Measurements from ENCODE around the gene NARF. TPM values are rescaled to one million over a fixed set of nuclear protein-coding genes. Genes with fewer than 3 reads are reported as not detected.
A peak's percentile ranks its signal among the peaks of the same experiment; 100 is the strongest.

NARF gene
- total RNA-seq, 1 experiment from 2014 or later: 24.9 TPM

DNA sequence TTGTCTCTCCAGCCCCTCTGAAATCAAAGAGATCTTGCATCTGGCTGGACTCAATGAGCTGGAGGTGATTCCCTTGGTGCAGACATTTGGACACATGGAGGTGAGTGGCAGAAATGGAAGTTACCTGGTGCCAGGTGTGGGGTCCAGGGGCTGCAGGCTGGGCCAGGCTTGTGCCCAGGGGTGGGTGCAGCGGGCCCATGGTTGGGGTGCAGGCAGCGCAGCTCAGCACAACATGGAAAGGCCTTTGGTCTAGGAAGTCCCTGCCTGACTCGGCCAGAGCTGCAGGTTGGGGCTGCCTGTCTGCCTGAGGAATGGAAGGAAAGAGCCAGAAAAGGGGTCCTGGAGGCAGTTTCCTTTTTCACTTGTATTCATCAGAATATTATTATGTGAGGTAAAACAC, 30.0 kb upstream of the NARF start:
- in situ Hi-C loops (cut with HindIII; ENCODE audit: low pct_unique_long_range_greater_than_20kb, low sequenced_read_pairs): no loop called here
- no peak for DNase-seq (ENCODE audit: low read depth)

DNA sequence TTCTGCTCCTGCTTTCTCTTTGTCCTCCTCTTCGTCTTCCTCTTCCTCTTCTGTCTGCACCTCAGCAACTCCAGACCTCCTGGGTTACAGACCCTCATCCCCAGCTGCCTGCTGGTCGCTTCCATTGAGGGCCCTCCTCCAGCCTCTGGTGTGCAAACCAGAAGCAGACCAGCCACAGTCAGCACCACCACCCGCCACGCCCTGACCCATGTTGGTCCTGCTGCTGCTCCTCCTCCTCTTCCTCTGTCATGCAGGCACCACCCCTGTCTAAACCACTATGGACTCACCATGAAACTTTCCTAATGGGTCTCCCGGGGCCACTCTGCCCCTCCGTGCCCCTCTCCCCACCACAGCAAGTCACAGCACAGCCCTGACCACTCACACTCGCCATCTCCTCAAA, 28.7 kb upstream of the NARF start:
- in situ Hi-C loops (cut with HindIII; ENCODE audit: low pct_unique_long_range_greater_than_20kb, low sequenced_read_pairs): no loop called here
- DNase-seq (ENCODE audit: low read depth): no peak

DNA sequence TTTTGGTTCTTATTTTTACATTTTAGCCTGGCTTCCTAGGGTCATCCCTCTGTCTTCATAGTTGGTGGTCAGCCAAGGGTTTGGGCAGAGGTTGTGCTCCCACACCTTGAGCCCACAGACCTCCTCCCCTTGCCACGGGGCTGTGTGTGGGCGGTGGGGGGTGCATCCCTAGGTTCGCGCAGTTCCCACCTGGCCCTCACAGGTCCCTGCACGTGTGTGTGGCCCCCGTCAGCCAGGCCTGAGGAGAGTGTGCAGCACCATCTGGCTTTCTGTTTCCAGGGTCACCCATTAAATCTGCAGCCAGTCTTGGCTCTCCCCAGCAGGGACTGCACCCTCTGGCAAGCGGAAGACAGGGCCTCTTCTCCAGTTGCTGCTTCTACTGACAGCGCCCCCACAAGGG, 26.5 kb upstream of the NARF start:
- in situ Hi-C loops (cut with HindIII; ENCODE audit: low pct_unique_long_range_greater_than_20kb, low sequenced_read_pairs): no loop called here
- no peak for DNase-seq (ENCODE audit: low read depth)

DNA sequence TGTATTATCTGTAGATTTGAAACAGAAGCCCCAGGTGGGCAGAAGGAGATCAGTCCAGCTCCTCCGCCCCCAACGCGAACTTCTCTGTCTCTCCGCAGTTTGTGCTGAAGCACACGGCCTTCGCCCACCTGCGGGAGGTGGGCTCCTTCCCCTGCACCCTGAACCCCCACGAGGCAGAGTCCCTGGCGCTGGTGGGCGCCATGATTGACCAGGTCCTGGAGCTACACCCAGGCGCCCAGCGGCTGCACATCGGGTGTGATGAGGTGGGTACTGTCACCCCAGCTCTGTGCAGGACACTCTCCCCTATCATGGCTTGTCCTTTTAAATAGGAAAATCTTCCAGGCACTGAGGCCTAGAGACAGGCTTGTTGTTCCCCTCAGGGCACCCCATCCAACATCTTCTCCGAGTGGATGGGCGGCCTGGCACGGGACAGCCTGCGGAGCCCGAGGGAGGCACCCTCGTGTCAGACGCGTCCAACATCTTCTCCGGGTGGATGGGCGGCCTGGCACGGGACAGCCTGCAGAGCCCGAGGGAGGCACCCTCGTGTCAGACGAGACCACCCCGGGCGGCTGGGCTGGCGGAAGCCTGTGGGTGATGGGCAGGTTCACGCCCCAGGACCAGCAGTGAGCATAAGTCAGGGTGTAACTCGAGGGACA, 24.9 kb upstream of the NARF start:
- in situ Hi-C loops (cut with HindIII; ENCODE audit: low pct_unique_long_range_greater_than_20kb, low sequenced_read_pairs): no loop called here

DNA sequence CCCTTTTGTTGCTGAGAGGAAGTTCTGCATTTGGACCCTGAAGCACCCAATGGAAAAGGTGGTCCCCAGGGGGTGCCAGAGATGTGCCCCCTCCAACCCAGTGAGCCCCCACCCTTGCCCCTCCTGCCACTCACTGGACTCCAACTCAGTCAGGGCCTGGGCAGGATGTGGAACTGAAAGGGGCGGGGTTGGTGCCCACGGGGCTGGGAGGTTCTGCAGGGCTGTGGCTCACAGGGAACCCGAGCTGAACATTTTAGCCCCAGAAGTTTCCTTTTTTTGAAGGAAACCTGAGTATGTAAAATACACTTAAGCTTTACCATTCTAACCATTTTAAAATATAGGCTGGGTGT, 24.4 kb upstream of the NARF start:
- no peak for DNase-seq (ENCODE audit: low read depth)
- in situ Hi-C loops (cut with HindIII; ENCODE audit: low pct_unique_long_range_greater_than_20kb, low sequenced_read_pairs): no loop called here

More for the DNA sequence above, 24.9 kb upstream of the NARF start:
- DNase-seq (ENCODE audit: low read depth): no peak

DNA sequence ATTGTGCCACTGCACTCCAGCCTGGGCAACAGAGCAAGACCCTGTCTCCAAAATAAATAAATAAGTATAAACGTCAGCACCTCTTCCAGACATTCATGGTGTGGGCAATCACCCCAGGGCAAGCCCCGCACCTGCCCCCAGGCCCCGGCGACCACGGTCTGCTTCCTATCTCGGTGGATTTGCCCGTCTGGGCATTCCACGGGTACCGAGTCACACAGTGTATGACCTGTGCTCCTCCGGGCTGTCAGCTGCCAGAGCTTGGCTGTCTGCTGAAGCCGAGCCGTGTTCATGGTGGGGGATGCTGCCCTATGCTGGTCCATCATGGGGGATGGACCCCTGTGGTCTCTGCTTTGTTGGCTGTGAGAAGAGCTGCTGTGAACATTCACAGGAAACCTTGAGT, 23.4 kb upstream of the NARF start:
- DNase-seq (ENCODE audit: low read depth): no peak
- in situ Hi-C loops (cut with HindIII; ENCODE audit: low pct_unique_long_range_greater_than_20kb, low sequenced_read_pairs): no loop called here

DNA sequence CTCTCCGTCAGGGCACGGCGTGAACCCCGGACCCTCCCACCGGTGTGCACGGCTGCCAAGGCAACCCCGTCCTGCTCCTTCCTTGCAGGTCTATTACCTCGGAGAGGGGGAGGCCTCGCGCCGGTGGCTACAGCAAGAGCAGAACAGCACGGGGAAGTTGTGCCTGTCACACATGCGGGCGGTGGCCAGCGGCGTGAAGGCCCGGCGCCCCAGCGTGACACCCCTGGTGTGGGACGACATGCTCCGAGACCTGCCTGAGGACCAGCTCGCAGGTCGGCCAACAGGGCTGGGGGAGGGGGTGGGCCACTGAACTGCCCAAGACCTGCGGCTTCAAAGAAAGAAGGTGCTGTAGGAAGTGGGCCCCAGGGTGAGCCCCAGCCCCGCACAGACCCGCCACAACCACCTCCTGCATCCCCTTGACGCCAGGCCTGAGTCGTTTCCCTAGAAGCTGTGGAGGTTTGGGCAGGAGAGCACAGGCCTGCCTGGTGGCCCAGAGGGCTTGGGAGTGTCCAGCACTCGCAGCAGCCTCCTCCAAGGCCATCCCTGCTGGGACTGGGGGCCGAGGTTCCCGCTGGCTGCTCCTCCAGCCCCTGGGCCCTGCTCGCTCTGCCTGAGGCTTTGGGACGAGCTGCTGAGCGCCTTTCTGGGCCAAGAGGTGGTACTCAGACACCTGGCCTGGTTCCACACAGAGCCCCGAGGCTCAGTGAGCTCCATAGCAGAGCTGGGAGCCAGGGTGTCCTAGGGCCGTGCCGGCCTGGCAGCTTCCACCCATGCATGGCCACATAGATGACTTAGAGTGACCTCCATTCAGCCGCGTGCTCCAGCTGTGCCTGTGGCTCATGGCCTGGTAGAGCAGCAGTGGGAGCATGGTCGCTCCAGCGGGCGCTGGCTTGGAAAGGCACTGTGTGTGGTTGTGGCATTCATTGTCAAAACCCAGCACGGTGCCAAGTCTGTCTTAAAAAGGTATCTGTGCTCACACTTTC, 22.6 kb upstream of the NARF start:
- in situ Hi-C loops (cut with HindIII; ENCODE audit: low pct_unique_long_range_greater_than_20kb, low sequenced_read_pairs): no loop called here
- peak; percentile 27 for DNase-seq (ENCODE audit: low read depth)

DNA sequence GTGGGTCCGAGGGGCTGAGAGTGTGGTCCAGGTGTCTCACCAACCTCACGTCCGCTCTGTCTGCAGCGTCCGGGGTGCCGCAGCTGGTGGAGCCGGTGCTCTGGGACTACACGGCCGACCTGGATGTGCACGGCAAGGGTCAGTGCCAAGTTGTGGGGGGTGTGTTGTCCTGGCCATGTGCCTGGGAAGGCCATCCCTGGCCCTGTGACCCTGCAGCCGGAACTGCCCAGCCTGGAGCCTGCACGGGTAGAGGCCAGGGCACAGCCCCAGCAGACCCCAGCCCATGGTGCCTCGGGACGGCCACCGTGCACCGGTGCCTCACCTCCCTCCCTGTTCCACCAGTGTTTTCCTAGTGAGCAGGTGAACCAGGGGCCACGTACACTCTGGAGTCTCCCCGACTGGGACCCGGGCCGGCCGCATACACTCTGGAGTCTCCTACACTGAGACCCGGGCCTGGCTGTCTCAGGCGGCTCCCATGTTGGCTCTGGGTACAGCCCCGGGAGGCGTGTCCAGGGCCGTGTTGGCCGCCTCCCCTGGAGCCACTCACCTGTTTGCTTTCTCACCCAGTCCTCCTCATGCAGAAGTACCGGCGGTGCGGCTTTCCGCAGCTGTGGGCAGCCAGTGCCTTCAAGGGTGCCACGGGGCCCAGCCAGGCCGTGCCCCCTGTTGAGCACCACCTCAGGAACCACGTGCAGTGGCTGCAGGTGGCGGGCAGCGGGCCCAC, 21.8 kb upstream of the NARF start:
- no peak for DNase-seq (ENCODE audit: low read depth)
- in situ Hi-C loops (cut with HindIII; ENCODE audit: low pct_unique_long_range_greater_than_20kb, low sequenced_read_pairs): no loop called here

DNA sequence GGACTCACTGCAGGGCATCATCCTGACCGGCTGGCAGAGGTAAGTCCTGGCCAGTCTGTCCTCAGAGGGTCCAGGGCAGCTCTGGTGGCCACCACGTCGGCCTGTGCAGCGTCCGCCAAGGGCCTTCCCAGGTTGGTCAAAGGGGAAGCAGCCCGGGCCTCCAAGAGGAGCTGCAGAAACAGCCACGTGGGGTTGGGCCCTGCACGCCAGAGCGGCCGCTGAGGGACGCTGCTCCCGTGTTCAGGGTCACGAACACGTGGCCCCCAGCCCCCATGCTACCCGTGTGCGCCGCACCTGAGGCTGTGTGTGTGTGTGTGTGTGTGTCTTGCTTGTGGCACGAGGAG, 21.2 kb upstream of the NARF start:
- in situ Hi-C loops (cut with HindIII; ENCODE audit: low pct_unique_long_range_greater_than_20kb, low sequenced_read_pairs): no loop called here
- no peak for DNase-seq (ENCODE audit: low read depth)

DNA sequence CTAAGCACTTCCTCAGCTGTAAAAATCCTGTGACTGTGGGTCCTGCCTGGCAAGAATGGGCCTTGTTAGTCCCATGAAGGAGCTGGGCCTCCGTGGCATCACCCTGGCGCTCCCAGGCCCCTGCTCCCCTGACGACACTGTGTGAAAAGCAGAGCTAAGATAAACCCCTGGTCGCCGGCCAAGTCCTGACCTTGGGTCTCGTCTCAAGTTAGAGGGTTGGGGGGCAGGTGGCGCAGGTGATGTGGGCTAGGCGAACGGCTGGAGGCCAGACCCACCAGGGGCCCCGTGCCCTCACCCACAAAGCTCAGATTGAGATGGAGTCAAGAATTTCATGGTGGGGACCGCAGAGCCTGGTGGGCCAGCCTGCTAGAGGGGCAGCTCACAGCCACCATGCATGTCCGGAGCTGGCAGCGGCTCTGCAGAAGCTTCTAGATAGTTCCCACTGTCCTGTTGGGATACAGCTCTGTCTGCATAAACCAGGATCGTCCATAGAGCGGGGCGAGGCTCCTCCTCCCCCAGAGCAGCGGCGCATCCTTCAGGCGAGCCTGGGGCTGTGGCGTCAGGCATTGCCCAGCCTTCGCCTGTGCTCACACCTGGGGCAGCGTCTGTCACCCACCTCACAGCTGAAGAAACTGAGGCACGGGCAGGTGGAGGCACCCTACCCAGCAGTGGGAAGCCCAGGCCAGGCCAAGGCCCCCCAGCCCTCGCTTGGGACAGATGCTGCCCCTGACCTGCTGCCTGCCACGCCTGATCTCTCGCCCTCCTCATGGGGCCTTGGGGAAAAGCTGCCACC, 19.9 kb upstream of the NARF start:
- no peak for DNase-seq (ENCODE audit: low read depth)
- in situ Hi-C loops (cut with HindIII; ENCODE audit: low pct_unique_long_range_greater_than_20kb, low sequenced_read_pairs): no loop called here

DNA sequence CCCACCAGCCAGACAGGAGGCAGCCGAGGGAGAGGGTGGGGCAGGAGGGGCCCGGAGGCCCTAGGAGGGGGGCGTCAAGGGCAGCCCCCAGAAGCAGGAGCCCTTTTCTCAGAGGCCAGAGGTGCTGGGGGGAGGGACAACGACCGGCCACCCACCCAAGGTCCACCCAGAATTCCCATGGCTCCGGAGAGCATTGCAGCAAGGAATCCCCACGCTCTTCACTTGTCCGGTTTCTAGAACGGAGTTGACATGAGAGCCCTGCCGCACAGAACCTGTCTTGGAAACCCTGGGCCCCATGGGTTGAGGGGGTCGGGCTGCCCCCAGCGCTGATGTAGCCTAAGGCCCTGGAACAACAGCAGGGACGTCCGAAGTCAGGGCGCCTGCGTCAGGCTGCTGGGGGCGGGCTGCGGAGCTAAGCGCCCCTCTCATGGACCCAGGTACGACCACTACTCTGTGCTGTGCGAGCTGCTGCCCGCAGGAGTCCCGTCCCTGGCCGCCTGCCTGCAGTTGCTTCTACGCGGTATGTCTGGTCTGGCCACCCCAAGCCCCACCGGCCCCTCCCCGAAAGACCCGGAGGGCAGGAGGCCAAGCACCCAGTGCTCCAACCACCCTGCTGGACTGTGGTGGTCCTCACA, 19.2 kb upstream of the NARF start:
- in situ Hi-C loops (cut with HindIII; ENCODE audit: low pct_unique_long_range_greater_than_20kb, low sequenced_read_pairs): no loop called here
- no peak for DNase-seq (ENCODE audit: low read depth)

DNA sequence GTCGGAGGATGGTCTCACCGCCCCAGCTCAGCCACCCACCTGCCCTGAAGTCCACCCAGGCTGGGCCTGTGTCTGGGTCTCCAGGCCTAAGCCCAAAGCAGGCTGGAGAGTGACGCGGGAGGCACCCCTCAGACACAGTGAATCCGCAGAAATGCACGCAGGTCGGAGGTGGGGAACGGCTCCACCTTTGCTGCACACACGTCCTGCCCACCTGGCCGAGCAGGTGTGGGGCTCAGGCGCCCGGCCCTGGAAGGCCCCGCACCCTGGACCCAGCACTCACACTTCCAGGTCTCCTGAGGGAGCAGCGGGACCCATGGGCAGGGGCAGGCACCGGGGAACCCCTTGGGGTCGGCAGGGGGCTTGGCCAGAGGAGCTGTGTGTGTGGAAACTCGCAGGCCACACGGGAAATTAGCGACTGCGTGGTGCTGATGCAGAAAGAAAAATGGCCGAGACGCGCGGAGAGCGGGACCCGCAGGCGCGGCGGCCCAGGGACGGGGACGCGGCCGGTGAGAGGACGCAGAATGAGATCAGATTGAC, 18.6 kb upstream of the NARF start:
- in situ Hi-C loops (cut with HindIII; ENCODE audit: low pct_unique_long_range_greater_than_20kb, low sequenced_read_pairs): no loop called here
- DNase-seq (ENCODE audit: low read depth): no peak

DNA sequence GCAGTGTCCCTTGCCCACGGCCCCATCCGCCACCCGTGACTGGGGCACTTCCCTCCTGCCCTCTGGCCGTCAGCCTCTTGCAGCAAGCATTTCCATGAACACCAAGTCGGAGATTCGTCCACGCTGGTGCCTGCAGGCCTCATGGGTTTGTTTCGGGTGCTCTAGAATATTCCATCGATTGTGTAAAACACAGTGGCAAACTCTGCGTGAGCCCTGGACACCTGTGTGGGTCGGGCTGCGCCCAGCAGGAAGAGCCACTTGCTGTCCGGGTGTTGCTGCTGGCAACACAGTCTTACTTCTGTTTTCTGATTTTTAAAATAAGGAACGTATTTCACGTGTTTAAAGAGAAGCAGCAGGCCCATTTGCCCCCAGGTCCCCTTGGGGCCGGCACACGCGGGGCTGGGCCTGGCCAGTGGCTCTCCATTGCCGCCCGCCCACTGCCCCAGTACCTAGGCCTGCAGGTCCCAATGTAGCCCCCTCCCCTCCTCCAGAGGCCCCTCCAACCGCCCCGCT, 18.0 kb upstream of the NARF start:
- DNase-seq (ENCODE audit: low read depth): no peak
- in situ Hi-C loops (cut with HindIII; ENCODE audit: low pct_unique_long_range_greater_than_20kb, low sequenced_read_pairs): no loop called here

DNA sequence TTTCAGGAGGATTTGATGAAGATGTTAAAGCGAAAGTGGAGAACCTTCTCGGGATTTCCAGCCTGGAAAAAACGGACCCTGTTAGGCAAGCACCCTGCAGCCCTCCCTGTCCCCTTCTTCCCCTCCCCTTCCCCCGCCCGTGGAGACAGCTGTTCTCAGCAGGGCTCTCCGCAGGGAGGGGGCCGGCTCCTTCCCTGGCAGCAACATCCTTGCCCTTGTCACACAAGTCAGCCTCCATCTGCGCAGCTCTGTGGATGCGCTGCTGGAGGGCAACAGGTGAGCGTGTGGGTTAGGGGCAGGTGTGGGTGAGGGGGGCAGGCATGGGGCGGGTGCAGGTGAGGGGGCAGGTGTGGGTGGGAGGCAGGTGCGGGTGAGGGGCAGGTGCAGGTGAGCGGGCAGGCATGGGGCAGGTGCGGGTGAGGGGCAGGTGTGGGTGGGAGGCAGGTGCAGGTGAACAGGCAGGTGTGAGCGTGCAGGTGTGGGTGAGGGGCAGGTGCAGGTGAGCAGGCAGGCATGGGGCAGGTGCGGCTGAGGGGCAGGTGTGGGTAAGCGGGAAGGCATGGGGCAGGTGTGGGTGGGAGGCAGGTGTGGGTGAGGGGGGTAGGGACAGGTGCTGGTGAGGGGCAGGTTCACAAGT, 17.4 kb upstream of the NARF start:
- in situ Hi-C loops (cut with HindIII; ENCODE audit: low pct_unique_long_range_greater_than_20kb, low sequenced_read_pairs): no loop called here
- no peak for DNase-seq (ENCODE audit: low read depth)

DNA sequence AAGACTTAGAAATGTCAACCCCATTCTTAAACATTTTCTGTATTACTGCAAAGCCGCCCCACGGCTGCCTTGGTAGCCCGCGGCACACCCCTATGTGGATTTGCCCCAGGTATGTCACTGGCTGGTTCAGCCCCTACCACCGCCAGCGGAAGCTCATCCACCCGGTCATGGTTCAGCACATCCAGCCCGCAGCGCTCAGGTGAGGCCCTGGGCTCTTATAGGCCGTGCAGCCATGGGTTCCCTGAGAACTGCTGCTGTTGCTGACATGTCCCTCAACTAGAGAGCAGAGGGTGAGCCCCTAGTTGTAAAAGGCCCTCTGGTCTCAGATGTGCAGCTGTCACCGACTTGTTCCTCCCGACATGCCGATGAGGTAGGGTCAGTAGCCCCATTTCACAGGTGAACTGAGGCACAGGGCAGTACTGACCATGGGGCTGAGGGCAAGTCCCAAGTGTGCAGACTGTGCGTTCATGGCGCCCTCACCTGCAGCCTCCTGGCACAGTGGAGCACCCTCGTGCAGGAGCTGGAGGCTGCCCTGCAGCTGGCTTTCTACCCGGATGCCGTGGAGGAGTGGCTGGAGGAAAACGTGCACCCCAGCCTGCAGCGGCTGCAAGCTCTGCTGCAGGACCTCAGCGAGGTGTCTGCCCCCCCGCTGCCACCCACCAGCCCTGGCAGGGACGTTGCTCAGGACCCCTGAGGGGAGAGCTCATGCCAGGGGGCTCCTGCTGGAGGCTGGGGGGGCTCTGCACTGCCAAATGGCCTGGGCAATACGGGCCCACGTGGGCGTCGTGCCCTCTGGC, 16.7 kb upstream of the NARF start:
- in situ Hi-C loops (cut with HindIII; ENCODE audit: low pct_unique_long_range_greater_than_20kb, low sequenced_read_pairs): no loop called here
- DNase-seq (ENCODE audit: low read depth): no peak

DNA sequence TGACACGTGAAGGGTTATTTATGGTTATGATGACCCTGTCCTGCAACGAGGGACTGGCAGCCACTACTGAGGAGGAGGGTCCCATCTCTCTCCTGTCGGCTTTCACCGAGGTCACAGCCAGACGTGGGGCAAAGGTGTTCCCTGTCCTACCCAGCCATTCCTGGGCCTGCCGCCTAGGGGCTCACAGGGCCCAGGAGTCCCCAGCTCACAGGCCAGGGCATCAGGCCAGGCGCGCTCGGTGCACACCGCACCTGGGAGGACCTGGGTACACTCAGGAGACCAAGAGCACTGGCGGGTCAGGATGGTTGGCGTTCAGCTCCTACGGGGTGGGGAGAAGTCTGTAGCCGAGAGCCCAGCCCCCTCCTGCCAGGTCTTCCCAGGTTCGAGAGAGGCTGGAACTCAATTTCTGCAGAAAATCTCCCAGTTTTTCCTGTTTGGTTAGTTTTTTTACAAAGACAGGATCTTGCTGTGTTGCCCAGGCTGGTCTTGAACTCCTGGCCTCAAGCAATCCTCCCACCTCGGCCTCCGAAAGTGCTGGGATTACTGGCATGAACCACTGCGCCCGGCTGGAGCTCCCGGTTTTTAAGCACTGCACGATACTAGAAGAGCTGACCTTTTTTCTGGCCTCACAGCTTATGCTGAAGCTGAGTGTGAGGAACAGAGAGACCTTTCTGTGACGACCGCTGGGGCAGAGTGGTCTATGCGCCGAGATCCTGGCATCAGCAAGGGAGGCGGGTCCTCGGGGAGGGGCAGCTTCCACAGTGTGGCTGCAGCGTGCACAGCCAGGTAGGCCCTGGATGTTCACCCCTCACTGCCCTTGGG, 15.7 kb upstream of the NARF start:
- in situ Hi-C loops (cut with HindIII; ENCODE audit: low pct_unique_long_range_greater_than_20kb, low sequenced_read_pairs): no loop called here
- no peak for DNase-seq (ENCODE audit: low read depth)

Data from Caki2 (cell line).